Caco-2 (cell line): ENCODE results near the gene SHCBP1L. TPM values are rescaled to one million over a fixed set of nuclear protein-coding genes. Genes with fewer than 3 reads are reported as not detected.
"Not testable (repeated sequence)": the region's sequence is repeated elsewhere in the genome, so short reads cannot be mapped to it uniquely, and the experiment has no call there.

Experiments used
- BruUV-seq: library from RNA; stranded (reverse); fragments of 400-500 nt; replicated peaks from 2 replicates; lab custom pipeline; 2021; lab: Mats Ljungman, UMichigan
- CTCF ChIA-PET: fragments of 300-600 bp; sonication (Branson Sonifier 250); formaldehyde crosslinking; loops from one replicate; lab custom pipeline; 2022; ENCODE audit warnings: antibody characterized with exemption; lab: Charles Lee
- POLR2A ChIA-PET: fragments of 300-600 bp; sonication (Branson Sonifier 250); formaldehyde crosslinking; loops from one replicate; lab custom pipeline; 2022; ENCODE audit warnings: antibody characterized with exemption; lab: Charles Lee
- DNase-seq, 2 experiments: peaks; one replicate each; pipeline versions ENCODE4 v3.0.0 to v3.0.0-alpha.2; 2020 to 2022
- H3K27me3 ChIP-seq: replicated peaks from 2 replicates; pipeline ENCODE4 v1.6.0; 2011; ENCODE audit warnings: low read length; ENCODE audit not compliant: control insufficient read depth, insufficient read depth
- H3K36me3 ChIP-seq: 2 replicates; pipeline ENCODE4 v1.5.1; 2011; ENCODE audit warnings: low read length; ENCODE audit not compliant: control insufficient read depth, insufficient read depth
- H3K4me1 ChIP-seq: fragments of 250-450 bp; sonication (Bioruptor Pico); 2 replicates; pipeline ENCODE4 v1.5.1; 2020; ENCODE audit warnings: mild to moderate bottlenecking
- H3K4me3 ChIP-seq: 2 replicates; pipeline ENCODE4 v1.5.1; 2011; ENCODE audit warnings: low read depth, mild to moderate bottlenecking, control low read depth, low read length
- H3K9me3 ChIP-seq: fragments of 250-450 bp; sonication (Bioruptor Pico); 2 replicates; pipeline ENCODE4 v1.5.1; 2020; ENCODE audit warnings: mild to moderate bottlenecking, moderate library complexity
- H3K27ac Mint-ChIP-seq: one replicate; pipeline ENCODE4 v1.8.0; 2022; ENCODE audit warnings: mixed read lengths; ENCODE audit not compliant: unreplicated experiment
- H3K27me3 Mint-ChIP-seq: one replicate; pipeline ENCODE4 v1.8.0; 2022; ENCODE audit warnings: mixed read lengths; ENCODE audit not compliant: insufficient read depth, unreplicated experiment
- H3K36me3 Mint-ChIP-seq: one replicate; pipeline ENCODE4 v1.8.0; 2022; ENCODE audit warnings: mild to moderate bottlenecking, mixed read lengths; ENCODE audit not compliant: insufficient read depth, unreplicated experiment
- H3K4me1 Mint-ChIP-seq: one replicate; pipeline ENCODE4 v1.8.0; 2022; ENCODE audit warnings: low read depth, mixed read lengths; ENCODE audit not compliant: unreplicated experiment
- H3K4me3 Mint-ChIP-seq: one replicate; pipeline ENCODE4 v1.8.0; 2022; ENCODE audit warnings: mild to moderate bottlenecking, moderate library complexity, mixed read lengths; ENCODE audit not compliant: unreplicated experiment
- H3K9me3 Mint-ChIP-seq: one replicate; pipeline ENCODE4 v1.8.0; 2022; ENCODE audit warnings: mixed read lengths; ENCODE audit not compliant: unreplicated experiment
- CTCF ChIP-seq, 2 experiments: fragments of 200-600 bp in 1 of 2; IDR thresholded peaks; 1 replicate in 1 of 2; 2 replicates in 1 of 2; pipeline versions ENCODE4 v1.5.1 to v1.8.0; 2011 to 2022; ENCODE audit warnings: antibody characterized with exemption in 1 of 2, control low read depth in 1 of 2, inconsistent platforms in 1 of 2, low read depth in 1 of 2, low read length in 1 of 2, mild to moderate bottlenecking in 1 of 2, moderate library complexity in 1 of 2; ENCODE audit not compliant: insufficient read depth in 1 of 2, severe bottlenecking in 1 of 2, unreplicated experiment in 1 of 2
- intact Hi-C: fragments of 100-400 bp; cut with micrococcal nuclease; formaldehyde crosslinking; loops from one replicate; pipeline ENCODE4 v1.10.0; 2022; ENCODE audit not compliant: unreplicated experiment
- total RNA-seq: library from RNA; stranded (reverse); gene quantifications from 2 replicates; pipeline ENCODE4 v1.2.3, GENCODE V29; 2022

Gene SHCBP1L
- total RNA-seq, 1 experiment from 2014 or later, result not detected

GRCh38 chr1:182956708-182957365 is 3.9 kb upstream of the SHCBP1L start:
- Mint-ChIP-seq H3K27ac (no peak overlapping the region), H3K36me3 (no peaks in the 10 kb centered on the region), H3K9me3 (no peaks in the 10 kb centered on the region), H3K4me1 (peaks cover 4% of the 10 kb centered on the region), H3K4me3 (no peak overlapping the region), H3K27me3 (no peaks in the 10 kb centered on the region)
- H3K36me3 ChIP-seq, result no peaks in the 10 kb centered on the region
- no peaks in the 10 kb centered on the region for H3K27me3 ChIP-seq
- intact Hi-C loops, result no loop called here
- no peaks in the 10 kb centered on the region for H3K9me3 ChIP-seq
- TF ChIP-seq CTCF (IDR thresholded peaks at IDR 0.05; ENCODE audit: insufficient read depth in 1 of 2, low read depth in 1 of 2, low read length in 1 of 2, severe bottlenecking in 1 of 2, unreplicated experiment in 1 of 2), result no peak
- ChIA-PET CTCF (no interaction called here), POLR2A (no interaction called here)
- no peak overlapping the region for H3K4me3 ChIP-seq
- no TSS peak for BruUV-seq
- H3K4me1 ChIP-seq, result no peaks in the 10 kb centered on the region
- no peak for DNase-seq

- intact Hi-C loops, result no loop called here
- Mint-ChIP-seq H3K4me3 (no peak overlapping the region), H3K36me3 (no peaks in the 10 kb centered on the region), H3K27ac (no peak overlapping the region), H3K4me1 (no peaks in the 10 kb centered on the region), H3K9me3 (no peaks in the 10 kb centered on the region), H3K27me3 (no peaks in the 10 kb centered on the region)
- no peaks in the 10 kb centered on the region for H3K9me3 ChIP-seq
- no peak overlapping the region for H3K4me3 ChIP-seq
- H3K4me1 ChIP-seq, result no peaks in the 10 kb centered on the region
- no TSS peak for BruUV-seq
- no peak for TF ChIP-seq CTCF (IDR thresholded peaks at IDR 0.05; ENCODE audit: insufficient read depth in 1 of 2, low read depth in 1 of 2, low read length in 1 of 2, severe bottlenecking in 1 of 2, unreplicated experiment in 1 of 2)
- no peak for DNase-seq
- no peaks in the 10 kb centered on the region for H3K27me3 ChIP-seq
- ChIA-PET POLR2A (no interaction called here), CTCF (no interaction called here)
- no peaks in the 10 kb centered on the region for H3K36me3 ChIP-seq
Measured at GRCh38 chr1:182955596-182956588, 2.9 kb upstream of the SHCBP1L start.

- ChIA-PET POLR2A (no interaction called here), CTCF (no interaction called here)
- no peaks in the 10 kb centered on the region for H3K36me3 Mint-ChIP-seq
- no peaks in the 10 kb centered on the region for H3K36me3 ChIP-seq
- no peaks in the 10 kb centered on the region for H3K27me3 Mint-ChIP-seq
- BruUV-seq, result no TSS peak
- no peak overlapping the region for H3K27ac Mint-ChIP-seq
- intact Hi-C loops, result no loop called here
- no peaks in the 10 kb centered on the region for H3K27me3 ChIP-seq
- no peaks in the 10 kb centered on the region for H3K9me3 ChIP-seq
- H3K4me1 ChIP-seq, result no peaks in the 10 kb centered on the region
- no peaks in the 10 kb centered on the region for H3K4me1 Mint-ChIP-seq
- H3K4me3 ChIP-seq, result no peak overlapping the region
- no peaks in the 10 kb centered on the region for H3K9me3 Mint-ChIP-seq
- no peak for TF ChIP-seq CTCF (IDR thresholded peaks at IDR 0.05; ENCODE audit: insufficient read depth in 1 of 2, low read depth in 1 of 2, low read length in 1 of 2, severe bottlenecking in 1 of 2, unreplicated experiment in 1 of 2)
- no peak for DNase-seq
- H3K4me3 Mint-ChIP-seq, result no peak overlapping the region
Measured at GRCh38 chr1:182953826-182954225, 860 bp upstream of the SHCBP1L start.

GRCh38 chr1:182943336-182943735 is 9.6 kb downstream of the SHCBP1L start:
- H3K9me3 ChIP-seq, CTCF ChIA-PET, H3K4me1 Mint-ChIP-seq, H3K4me3 ChIP-seq, DNase-seq, H3K4me3 Mint-ChIP-seq, H3K27me3 Mint-ChIP-seq, H3K27me3 ChIP-seq, H3K4me1 ChIP-seq, BruUV-seq, intact Hi-C loops, POLR2A ChIA-PET, H3K36me3 ChIP-seq, H3K27ac Mint-ChIP-seq, H3K9me3 Mint-ChIP-seq, H3K36me3 Mint-ChIP-seq: not testable (repeated sequence)
